ENCODE measurements around the gene CTBP2. TPM values are rescaled to one million over a fixed set of nuclear protein-coding genes. Genes with fewer than 3 reads are reported as not detected.

CTBP2 gene
- polyA plus RNA-seq, 1 experiment = 72.9 TPM

GRCh38 chr10:125016611-125017202 lies 143.7 kb downstream of the CTBP2 start:
- ChIA-PET POLR2A (no interaction called here), CTCF (interaction anchor here (1.1 kb wide), 2 partner anchors 8 to 14 kb away, joined by 3 read pairs; no protein-coding TSS in a partner anchor)
- DNase-seq (ENCODE audit: low read depth) = no peak
- Histone ChIP-seq H3K27me3 (ENCODE audit: control insufficient read depth, insufficient read depth, low read length) (no peaks in the 10 kb centered on the region), H3K36me3 (ENCODE audit: control insufficient read depth, insufficient read depth, low read length) (peaks cover 7% of the 10 kb centered on the region), H3K4me3 (ENCODE audit: low read depth, low read length) (no peak overlapping the region)
- no peak for TF ChIP-seq CTCF (IDR thresholded peaks at IDR 0.05; ENCODE audit: insufficient read depth, low read depth, low read length)

- CTCF ChIA-PET = no interaction called here
Measured at GRCh38 chr10:125016123-125016522, 144.2 kb downstream of the CTBP2 start.

GRCh38 chr10:125015356-125015944 lies 144.9 kb downstream of the CTBP2 start:
- Histone ChIP-seq H3K27me3 (ENCODE audit: control insufficient read depth, insufficient read depth, low read length) (no peaks in the 10 kb centered on the region), H3K4me3 (ENCODE audit: low read depth, low read length) (no peak overlapping the region), H3K36me3 (ENCODE audit: control insufficient read depth, insufficient read depth, low read length) (peaks cover 5% of the 10 kb centered on the region)
- no peak for TF ChIP-seq CTCF (IDR thresholded peaks at IDR 0.05; ENCODE audit: insufficient read depth, low read depth, low read length)
- CTCF ChIA-PET = no interaction called here
- DNase-seq (ENCODE audit: low read depth) = no peak
- POLR2A ChIA-PET = no interaction called here

More at GRCh38 chr10:125016123-125016522, 144.2 kb downstream of the CTBP2 start:
- POLR2A ChIA-PET = no interaction called here
- Histone ChIP-seq H3K4me3 (ENCODE audit: low read depth, low read length) (no peak overlapping the region), H3K36me3 (ENCODE audit: control insufficient read depth, insufficient read depth, low read length) (peaks cover 5% of the 10 kb centered on the region), H3K27me3 (ENCODE audit: control insufficient read depth, insufficient read depth, low read length) (no peaks in the 10 kb centered on the region)
- DNase-seq (ENCODE audit: low read depth) = no peak
- TF ChIP-seq CTCF (IDR thresholded peaks at IDR 0.05; ENCODE audit: insufficient read depth, low read depth, low read length) = no peak

- Histone ChIP-seq H3K4me3 (ENCODE audit: low read depth, low read length) (no peak overlapping the region), H3K27me3 (ENCODE audit: control insufficient read depth, insufficient read depth, low read length) (no peaks in the 10 kb centered on the region), H3K36me3 (ENCODE audit: control insufficient read depth, insufficient read depth, low read length) (peaks cover 5% of the 10 kb centered on the region)
- ChIA-PET POLR2A (no interaction called here), CTCF (no interaction called here)
- TF ChIP-seq CTCF (IDR thresholded peaks at IDR 0.05; ENCODE audit: insufficient read depth, low read depth, low read length) = no peak
- no peak for DNase-seq (ENCODE audit: low read depth)
Measured at GRCh38 chr10:125014836-125015355, 145.5 kb downstream of the CTBP2 start.

- no peak overlapping the region for H3K4me3 ChIP-seq (ENCODE audit: low read depth, low read length)
- DNase-seq (ENCODE audit: low read depth) = no peak
- H3K27me3 ChIP-seq (ENCODE audit: control insufficient read depth, insufficient read depth, low read length) = no peaks in the 10 kb centered on the region
- H3K36me3 ChIP-seq (ENCODE audit: control insufficient read depth, insufficient read depth, low read length) = peaks cover 7% of the 10 kb centered on the region
- ChIA-PET POLR2A (no interaction called here), CTCF (interaction anchor here (1.2 to 1.5 kb wide), 2 partner anchors 14 to 21 kb away, joined by 3 to 4 read pairs; no protein-coding TSS in a partner anchor)
- TF ChIP-seq CTCF (IDR thresholded peaks at IDR 0.05; ENCODE audit: insufficient read depth, low read depth, low read length) = no peak
Measured at GRCh38 chr10:125014086-125014830, 146.1 kb downstream of the CTBP2 start.
